Measurements from ENCODE around the gene SANBR. TPM values are rescaled to one million over a fixed set of nuclear protein-coding genes. Genes with fewer than 3 reads are reported as not detected.

Gene SANBR
- total RNA-seq, 1 experiment from 2014 or later = 13.6 TPM

- peaks cover 11% of the 10 kb centered on the region for H3K36me3 ChIP-seq
- H3K9me3 ChIP-seq (replicated peaks) = no peaks in the 10 kb centered on the region
- no peak overlapping the region for H3K4me3 ChIP-seq
- no peak for DNase-seq (ENCODE audit: low read depth in 1 of 2, low spot score in 2 of 2)
- no peaks in the 10 kb centered on the region for H3K4me1 ChIP-seq (replicated peaks)
- no peak overlapping the region for H3K27ac ChIP-seq
- no peaks in the 10 kb centered on the region for H3K27me3 ChIP-seq (replicated peaks)
Observed at GRCh38 chr2:61111708-61112107, 46.0 kb downstream of the SANBR start.

DNA sequence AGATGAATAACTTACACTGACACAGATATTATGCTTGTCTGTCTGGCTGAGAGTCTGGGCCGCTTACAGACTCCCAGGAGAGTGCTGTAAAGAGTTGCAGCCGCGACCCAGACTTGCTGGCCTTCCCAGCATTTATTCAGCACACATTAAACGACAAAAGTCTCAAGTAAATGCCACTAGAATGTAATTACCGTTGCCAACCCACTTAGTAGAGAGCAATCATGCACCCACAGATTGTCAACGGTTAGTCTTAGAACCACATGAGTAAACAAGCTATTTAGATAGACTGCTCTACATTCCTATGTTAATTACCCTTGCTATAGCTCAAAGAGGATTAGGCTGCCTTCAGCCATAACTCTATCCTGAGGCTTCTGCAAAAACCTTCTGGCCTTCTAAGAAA is 48.5 kb downstream of the SANBR start:
- H3K9me3 ChIP-seq (replicated peaks) = no peaks in the 10 kb centered on the region
- no peaks in the 10 kb centered on the region for H3K27me3 ChIP-seq (replicated peaks)
- H3K4me3 ChIP-seq = no peak overlapping the region
- DNase-seq (ENCODE audit: low read depth in 1 of 2, low spot score in 2 of 2) = no peak
- H3K4me1 ChIP-seq (replicated peaks) = no peaks in the 10 kb centered on the region
- peaks cover 17% of the 10 kb centered on the region for H3K36me3 ChIP-seq
- no peak overlapping the region for H3K27ac ChIP-seq

Other genes starting within 250 kb of the SANBR start
- 3.2 and 7.1 TPM in 2 replicates for gene REL, start 184.3 kb upstream of the SANBR start, total RNA-seq (2014; rRNA removed; shearing (Covaris generic))
- gene PEX13, start 48.2 kb upstream of the SANBR start, total RNA-seq (2014; rRNA removed; shearing (Covaris generic)) = 22.7 and 34.4 TPM in 2 replicates
- 6.4 and 10.4 TPM in 2 replicates for gene PUS10, start 47.6 kb upstream of the SANBR start, total RNA-seq (2014; rRNA removed; shearing (Covaris generic))
- gene C2orf74, start 96.3 kb downstream of the SANBR start, total RNA-seq (2014; rRNA removed; shearing (Covaris generic)) = 21.1 and 37.5 TPM in 2 replicates